A673 (cell line): ENCODE data around the gene CAMK1D. TPM values are rescaled to one million over a fixed set of nuclear protein-coding genes. Genes with fewer than 3 reads are reported as not detected.
"Not testable (repeated sequence)": the region's sequence is repeated elsewhere in the genome, so short reads cannot be mapped to it uniquely, and the experiment has no call there.

Source experiments
- BruUV-seq: library from RNA; stranded (reverse); fragments of 400-500 nt; replicated peaks from 2 replicates; lab custom pipeline; 2021; lab: Mats Ljungman, UMichigan
- CTCF ChIA-PET: fragments of 300-600 bp; sonication (Branson Sonifier 250); formaldehyde crosslinking; loops from one replicate; lab custom pipeline; 2022; ENCODE audit warnings: antibody characterized with exemption; lab: Charles Lee
- POLR2A ChIA-PET: fragments of 300-600 bp; sonication (Branson Sonifier 250); formaldehyde crosslinking; loops from one replicate; lab custom pipeline; 2022; ENCODE audit warnings: antibody characterized with exemption; ENCODE audit not compliant: low non-redundant PET; lab: Charles Lee
- DNase-seq: peaks from one replicate; pipeline ENCODE4 v3.0.0-alpha.2; 2015; ENCODE audit warnings: low spot score
- H3K27ac ChIP-seq: fragments of 200-600 bp; sonication (generic); 2 replicates; pipeline ENCODE4 v1.5.1; 2016; ENCODE audit warnings: mixed run types, low read depth, mild to moderate bottlenecking, mixed read lengths, antibody characterized with exemption, low read length; ENCODE audit not compliant: poor library complexity, severe bottlenecking
- H3K27me3 ChIP-seq: fragments of 200-600 bp; sonication (generic); replicated peaks from 2 replicates; pipeline ENCODE4 v1.6.1; 2017; ENCODE audit warnings: mixed run types, low read depth, mild to moderate bottlenecking, mixed read lengths, antibody characterized with exemption, low read length; ENCODE audit not compliant: insufficient read depth, poor library complexity
- H3K36me3 ChIP-seq: fragments of 200-600 bp; sonication (generic); 2 replicates; pipeline ENCODE4 v1.6.1; 2016; ENCODE audit warnings: mixed run types, mild to moderate bottlenecking, mixed read lengths, antibody characterized with exemption, low read length; ENCODE audit not compliant: insufficient read depth, poor library complexity, severe bottlenecking
- H3K4me1 ChIP-seq: fragments of 200-600 bp; sonication (generic); 2 replicates; pipeline ENCODE4 v1.6.1; 2017; ENCODE audit warnings: mixed run types, mild to moderate bottlenecking, mixed read lengths, antibody characterized with exemption, low read length; ENCODE audit not compliant: insufficient read depth, poor library complexity, severe bottlenecking
- H3K4me3 ChIP-seq: fragments of 200-600 bp; sonication (generic); 2 replicates; pipeline ENCODE4 v1.5.1; 2016; ENCODE audit warnings: low read depth, mixed run types, mild to moderate bottlenecking, mixed read lengths, low read length; ENCODE audit not compliant: poor library complexity, severe bottlenecking
- H3K9me3 ChIP-seq: fragments of 200-600 bp; sonication (generic); 2 replicates; pipeline ENCODE4 v1.6.1; 2016; ENCODE audit warnings: mixed run types, low read depth, mild to moderate bottlenecking, mixed read lengths, antibody characterized with exemption, low read length; ENCODE audit not compliant: poor library complexity, severe bottlenecking
- EZH2 ChIP-seq: fragments of 200-600 bp; sonication (generic); IDR thresholded peaks from 2 replicates; pipeline ENCODE4 v1.6.1; 2017; ENCODE audit warnings: borderline replicate concordance, low read depth, mild to moderate bottlenecking, mixed read lengths, antibody characterized with exemption, low read length; ENCODE audit not compliant: poor library complexity, severe bottlenecking
- intact Hi-C: fragments of 100-400 bp; cut with micrococcal nuclease; formaldehyde crosslinking; loops from one replicate; pipeline ENCODE4 v1.10.0; 2022; ENCODE audit not compliant: unreplicated experiment
- total RNA-seq: library from RNA; stranded (reverse); gene quantifications from 2 replicates; pipeline ENCODE4 v1.2.3, GENCODE V29; 2021
- TF ChIP-seq, protein P1 (sequence below): fragments of 300-800, 200-600 bp; sonication (generic); conservative IDR thresholded peaks from 2 replicates; pipeline ENCODE4 v1.5.1; 2017; ENCODE audit warnings: low read depth, mild to moderate bottlenecking, antibody characterized with exemption, low read length, moderate library complexity, mixed read lengths

CAMK1D gene
- total RNA-seq, 1 experiment from 2014 or later, result 23.7 TPM

DNA sequence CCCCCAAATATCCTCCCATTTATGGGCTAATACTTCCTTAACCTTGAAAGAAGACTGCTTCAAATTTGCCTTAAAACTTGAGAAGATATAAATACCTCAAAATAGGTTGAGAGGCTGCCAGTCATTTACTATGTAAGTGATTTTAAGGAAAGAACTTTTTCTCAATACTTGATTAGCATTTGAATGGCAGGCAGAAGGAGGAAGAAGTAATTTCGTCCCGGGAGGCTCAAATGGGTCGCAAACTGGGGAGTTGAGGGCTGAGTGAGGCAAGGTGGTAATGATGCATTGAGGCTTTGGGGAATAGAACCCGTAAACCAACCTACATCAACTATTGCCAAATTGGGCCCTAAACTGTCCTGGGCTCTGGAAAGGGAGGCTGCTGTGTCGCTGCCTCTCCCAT, 11.1 kb downstream of the CAMK1D start:
- POLR2A ChIA-PET, result no interaction called here
- DNase-seq, result no peak
- H3K4me1 ChIP-seq, result peaks cover 25% of the 10 kb centered on the region
- intact Hi-C loops, result no loop called here
- H3K4me3 ChIP-seq, result no peak overlapping the region
- peak overlapping the region; percentile 22 for H3K27ac ChIP-seq
- H3K9me3 ChIP-seq, result no peaks in the 10 kb centered on the region
- CTCF ChIA-PET, result no interaction called here
- H3K36me3 ChIP-seq, result no peaks in the 10 kb centered on the region
- no TSS peak for BruUV-seq
- TF ChIP-seq EZH2, result no peak
- TF ChIP-seq, protein P1, sequence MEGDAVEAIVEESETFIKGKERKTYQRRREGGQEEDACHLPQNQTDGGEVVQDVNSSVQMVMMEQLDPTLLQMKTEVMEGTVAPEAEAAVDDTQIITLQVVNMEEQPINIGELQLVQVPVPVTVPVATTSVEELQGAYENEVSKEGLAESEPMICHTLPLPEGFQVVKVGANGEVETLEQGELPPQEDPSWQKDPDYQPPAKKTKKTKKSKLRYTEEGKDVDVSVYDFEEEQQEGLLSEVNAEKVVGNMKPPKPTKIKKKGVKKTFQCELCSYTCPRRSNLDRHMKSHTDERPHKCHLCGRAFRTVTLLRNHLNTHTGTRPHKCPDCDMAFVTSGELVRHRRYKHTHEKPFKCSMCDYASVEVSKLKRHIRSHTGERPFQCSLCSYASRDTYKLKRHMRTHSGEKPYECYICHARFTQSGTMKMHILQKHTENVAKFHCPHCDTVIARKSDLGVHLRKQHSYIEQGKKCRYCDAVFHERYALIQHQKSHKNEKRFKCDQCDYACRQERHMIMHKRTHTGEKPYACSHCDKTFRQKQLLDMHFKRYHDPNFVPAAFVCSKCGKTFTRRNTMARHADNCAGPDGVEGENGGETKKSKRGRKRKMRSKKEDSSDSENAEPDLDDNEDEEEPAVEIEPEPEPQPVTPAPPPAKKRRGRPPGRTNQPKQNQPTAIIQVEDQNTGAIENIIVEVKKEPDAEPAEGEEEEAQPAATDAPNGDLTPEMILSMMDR, result no peak
- no peaks in the 10 kb centered on the region for H3K27me3 ChIP-seq

DNA sequence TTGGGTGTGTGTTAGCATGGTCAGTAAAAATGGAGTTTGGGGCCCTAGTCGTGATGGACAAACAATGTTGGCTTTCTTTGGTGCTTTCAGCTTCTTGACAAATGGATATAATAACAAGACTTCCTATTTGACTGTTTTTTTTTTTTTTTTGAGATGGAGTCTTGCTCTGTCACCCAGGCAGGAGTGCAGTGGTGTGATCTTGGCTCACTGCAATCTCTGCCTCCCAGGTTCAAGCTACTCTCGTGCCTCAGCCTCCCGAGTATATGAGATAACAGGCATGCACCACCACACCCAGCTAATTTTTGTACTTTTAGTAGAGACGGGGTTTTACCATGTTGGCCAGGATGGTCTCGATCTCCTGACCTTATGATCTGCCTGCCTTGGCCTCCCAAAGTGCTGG, 11.8 kb downstream of the CAMK1D start:
- H3K36me3 ChIP-seq, H3K27ac ChIP-seq, H3K27me3 ChIP-seq, H3K4me3 ChIP-seq, BruUV-seq, POLR2A ChIA-PET, DNase-seq, intact Hi-C loops, H3K9me3 ChIP-seq: not testable (repeated sequence)
- CTCF ChIA-PET, result interaction anchor here (0.7 kb wide), 1 partner anchor 236 kb away, joined by 4 read pairs; no protein-coding TSS in a partner anchor
- H3K4me1 ChIP-seq, result peaks cover 25% of the 10 kb centered on the region

DNA sequence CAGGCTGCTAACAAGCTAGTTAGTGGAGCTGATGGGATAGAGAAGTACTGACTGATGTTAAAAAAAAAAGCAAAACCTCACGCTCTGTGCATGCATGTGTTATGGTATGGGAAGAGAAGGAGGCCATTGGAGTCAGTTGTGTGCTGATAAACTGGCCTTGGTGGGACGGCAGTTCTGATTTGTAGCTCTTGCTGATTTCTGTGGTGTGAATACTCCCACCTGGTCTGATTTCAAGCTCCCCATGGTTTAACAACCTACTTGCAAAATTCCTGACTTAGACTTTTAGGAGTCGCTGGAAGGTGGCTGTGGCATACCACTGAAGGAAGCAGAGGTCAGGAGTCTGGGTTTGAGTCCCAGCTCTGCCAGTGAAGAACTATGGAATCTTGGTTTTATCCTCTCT, 15.2 kb downstream of the CAMK1D start:
- H3K27ac ChIP-seq, result no peak overlapping the region
- ChIA-PET CTCF (interaction anchor here (0.6 kb wide), 1 partner anchor 15 kb away, joined by 5 read pairs; the partner anchor contains the start of gene CAMK1D), POLR2A (no interaction called here)
- intact Hi-C loops, result no loop called here
- no TSS peak for BruUV-seq
- no peaks in the 10 kb centered on the region for H3K9me3 ChIP-seq
- DNase-seq, result no peak
- H3K36me3 ChIP-seq, result no peaks in the 10 kb centered on the region
- H3K27me3 ChIP-seq, result no peaks in the 10 kb centered on the region
- TF ChIP-seq, protein P1, result no peak
- no peak for TF ChIP-seq EZH2
- H3K4me1 ChIP-seq, result peaks cover 14% of the 10 kb centered on the region
- H3K4me3 ChIP-seq, result no peak overlapping the region

DNA sequence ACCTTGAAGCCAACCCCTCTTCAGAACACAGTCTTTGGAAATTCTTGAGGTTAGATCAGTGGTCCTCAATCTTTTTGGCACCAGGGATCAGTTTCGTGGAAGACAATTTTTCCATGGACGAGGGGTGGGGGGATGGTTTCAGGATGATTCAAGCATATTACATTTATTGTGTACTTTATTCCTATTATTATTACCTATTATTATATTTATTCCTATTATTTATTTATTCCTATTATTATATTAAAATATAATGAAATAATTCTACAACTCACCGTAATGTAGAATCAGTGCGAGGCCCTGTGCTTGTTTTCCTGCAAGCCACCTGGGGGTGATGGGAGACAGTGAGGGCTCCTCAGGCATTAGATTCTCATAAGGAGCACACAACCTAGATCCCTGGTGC, 17.9 kb downstream of the CAMK1D start:
- H3K36me3 ChIP-seq, result no peaks in the 10 kb centered on the region
- intact Hi-C loops, result no loop called here
- POLR2A ChIA-PET, result no interaction called here
- TF ChIP-seq, protein P1, result no peak
- TF ChIP-seq EZH2, result no peak
- H3K9me3 ChIP-seq, result no peaks in the 10 kb centered on the region
- no TSS peak for BruUV-seq
- CTCF ChIA-PET, result no interaction called here
- DNase-seq, result no peak
- no peaks in the 10 kb centered on the region for H3K4me1 ChIP-seq
- no peak overlapping the region for H3K27ac ChIP-seq
- H3K27me3 ChIP-seq, result no peaks in the 10 kb centered on the region
- no peak overlapping the region for H3K4me3 ChIP-seq
